NB4 (cell line): ENCODE data around the gene VWA3B.

Experiments
- DNase-seq: peaks from one replicate; pipeline ENCODE4 v3.0.0; 2010; ENCODE audit warnings: low read depth
- H3K4me3 ChIP-seq: one replicate; pipeline ENCODE4 v1.5.1; 2011; ENCODE audit warnings: mild to moderate bottlenecking, low read depth, low read length, moderate library complexity
- CTCF ChIP-seq: IDR thresholded peaks from one replicate; pipeline ENCODE4 v1.5.1; 2012; ENCODE audit warnings: low read depth, low read length
- MAX ChIP-seq: IDR thresholded peaks from 2 replicates; pipeline ENCODE4 v1.6.1; 2011; ENCODE audit warnings: low read depth, low read length
- MYC ChIP-seq: IDR thresholded peaks from 2 replicates; pipeline ENCODE4 v1.6.1; 2011; ENCODE audit warnings: low read depth, low read length
- POLR2A ChIP-seq: IDR thresholded peaks from 2 replicates; pipeline ENCODE4 v1.6.1; 2011; ENCODE audit warnings: mild to moderate bottlenecking; ENCODE audit not compliant: insufficient read length; ENCODE audit errors: extremely low read depth

VWA3B gene

GRCh38 chr2:98233941-98234340, 147.0 kb downstream of the VWA3B start:
- no peak for DNase-seq
- TF ChIP-seq MYC (no peak), CTCF (no peak), POLR2A (no peak), MAX (no peak)
- H3K4me3 ChIP-seq, result no peak overlapping the region

GRCh38 chr2:98234776-98235175, 147.8 kb downstream of the VWA3B start:
- no peak for TF ChIP-seq MAX
- H3K4me3 ChIP-seq, result no peak overlapping the region
- DNase-seq, result peak; percentile 15

- no peak for TF ChIP-seq CTCF
- TF ChIP-seq POLR2A, result no peak
- TF ChIP-seq MYC, result no peak
- TF ChIP-seq MAX, result no peak
- no peak overlapping the region for H3K4me3 ChIP-seq
- peak; percentile 9 for DNase-seq
These were observed 150.0 kb downstream of the VWA3B start for GRCh38 chr2:98236935-98237334.

GRCh38 chr2:98240786-98241398, 153.9 kb downstream of the VWA3B start:
- H3K4me3 ChIP-seq, result no peak overlapping the region
- no peak for DNase-seq
- TF ChIP-seq POLR2A (no peak), MYC (no peak), MAX (no peak), CTCF (no peak)

GRCh38 chr2:98241592-98241991, 154.6 kb downstream of the VWA3B start:
- H3K4me3 ChIP-seq, result no peak overlapping the region
- TF ChIP-seq MYC (no peak), POLR2A (no peak), CTCF (no peak), MAX (no peak)
- no peak for DNase-seq

- no peak overlapping the region for H3K4me3 ChIP-seq
- TF ChIP-seq MAX (no peak), CTCF (no peak), MYC (no peak), POLR2A (no peak)
- no peak for DNase-seq
These were observed 155.0 kb downstream of the VWA3B start for GRCh38 chr2:98242003-98242402.
